B cell (primary cell): ENCODE results near the gene SSR2.

Experiments
- EZH2 ChIP-seq: IDR thresholded peaks from 2 replicates; pipeline ENCODE4 v1.6.1; 2012; ENCODE audit warnings: borderline replicate concordance, low read depth, mild to moderate bottlenecking, moderate library complexity, low read length; ENCODE audit not compliant: insufficient read depth, poor library complexity, severe bottlenecking
- TF ChIP-seq, protein P1 (sequence below): fragments of 200-600 bp; IDR thresholded peaks from one replicate; pipeline ENCODE4 v1.8.0; 2022; ENCODE audit warnings: antibody characterized with exemption, mild to moderate bottlenecking

DNA sequence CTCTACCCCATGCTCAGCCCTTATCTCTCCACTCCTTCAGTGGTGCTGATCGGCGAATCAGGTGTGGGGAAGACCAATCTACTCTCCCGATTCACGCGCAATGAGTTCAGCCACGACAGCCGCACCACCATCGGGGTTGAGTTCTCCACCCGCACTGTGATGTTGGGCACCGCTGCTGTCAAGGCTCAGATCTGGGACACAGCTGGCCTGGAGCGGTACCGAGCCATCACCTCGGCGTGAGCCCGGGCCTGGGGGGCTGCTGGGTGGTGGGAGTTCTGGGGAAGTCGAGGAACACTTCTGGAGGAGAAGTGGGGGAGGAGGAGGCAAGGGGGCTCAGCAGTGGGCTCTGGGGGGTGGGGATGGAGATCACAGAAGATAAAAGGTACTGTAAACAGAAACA lies 45.1 kb upstream of the SSR2 start:
- TF ChIP-seq, protein P1, sequence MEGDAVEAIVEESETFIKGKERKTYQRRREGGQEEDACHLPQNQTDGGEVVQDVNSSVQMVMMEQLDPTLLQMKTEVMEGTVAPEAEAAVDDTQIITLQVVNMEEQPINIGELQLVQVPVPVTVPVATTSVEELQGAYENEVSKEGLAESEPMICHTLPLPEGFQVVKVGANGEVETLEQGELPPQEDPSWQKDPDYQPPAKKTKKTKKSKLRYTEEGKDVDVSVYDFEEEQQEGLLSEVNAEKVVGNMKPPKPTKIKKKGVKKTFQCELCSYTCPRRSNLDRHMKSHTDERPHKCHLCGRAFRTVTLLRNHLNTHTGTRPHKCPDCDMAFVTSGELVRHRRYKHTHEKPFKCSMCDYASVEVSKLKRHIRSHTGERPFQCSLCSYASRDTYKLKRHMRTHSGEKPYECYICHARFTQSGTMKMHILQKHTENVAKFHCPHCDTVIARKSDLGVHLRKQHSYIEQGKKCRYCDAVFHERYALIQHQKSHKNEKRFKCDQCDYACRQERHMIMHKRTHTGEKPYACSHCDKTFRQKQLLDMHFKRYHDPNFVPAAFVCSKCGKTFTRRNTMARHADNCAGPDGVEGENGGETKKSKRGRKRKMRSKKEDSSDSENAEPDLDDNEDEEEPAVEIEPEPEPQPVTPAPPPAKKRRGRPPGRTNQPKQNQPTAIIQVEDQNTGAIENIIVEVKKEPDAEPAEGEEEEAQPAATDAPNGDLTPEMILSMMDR = no peak
- TF ChIP-seq EZH2 = no peak
